Measurements from ENCODE around the gene CBX2. TPM values are rescaled to one million over a fixed set of nuclear protein-coding genes. Genes with fewer than 3 reads are reported as not detected.

Gene CBX2
- total and polyA plus RNA-seq, 4 donors: 1.4 to 13.5 (median 3.0) TPM

GRCh38 chr17:79729761-79730160 is 48.2 kb upstream of the CBX2 start:
- peaks cover 0 to 8% (median 0%) of the 10 kb centered on the region in 5 donors for H3K4me1 ChIP-seq (ENCODE audit: control insufficient read depth in 5 of 5, insufficient read depth in 5 of 5, low read length in 5 of 5)
- no peak overlapping the region for H3K27ac ChIP-seq (ENCODE audit: low read depth in 1 of 2, low read length in 1 of 2)
- no peak for TF ChIP-seq CTCF (IDR thresholded peaks at IDR 0.05; ENCODE audit: control extremely low read depth, extremely low read depth)
- H3K9ac ChIP-seq (ENCODE audit: insufficient read depth in 1 of 2, low read length in 2 of 2): no peak overlapping the region
- no peaks in the 10 kb centered on the region for H3K9me3 ChIP-seq (ENCODE audit: control insufficient read depth in 4 of 4, insufficient read depth in 3 of 4, low read length in 3 of 4)
- H3K27me3 ChIP-seq (ENCODE audit: control insufficient read depth in 3 of 3, insufficient read depth in 3 of 3, low read length in 2 of 3): no peaks in the 10 kb centered on the region
- ATAC-seq (ENCODE audit: insufficient read depth, low FRiP score): no peak
- no peaks in the 10 kb centered on the region for H3K36me3 ChIP-seq (ENCODE audit: control insufficient read depth in 4 of 4, insufficient read depth in 4 of 4, low read length in 4 of 4)
- H3K4me3 ChIP-seq: no peak overlapping the region
- 91 to 93% methylated on average over 12 of the region's 12 CpGs for WGBS, 2 donors
- no peak for DNase-seq

- DNase-seq (no peak), ATAC-seq (ENCODE audit: insufficient read depth, low FRiP score) (no peak)
- no peaks in the 10 kb centered on the region for H3K36me3 ChIP-seq (ENCODE audit: control insufficient read depth in 4 of 4, insufficient read depth in 4 of 4, low read length in 4 of 4)
- H3K9me3 ChIP-seq (ENCODE audit: control insufficient read depth in 4 of 4, insufficient read depth in 3 of 4, low read length in 3 of 4): peaks cover 0 to 2% (median 0%) of the 10 kb centered on the region in 4 donors
- 96 to 97% methylated on average over 5 of the region's 5 CpGs for WGBS, 2 donors
- no peak for TF ChIP-seq CTCF (IDR thresholded peaks at IDR 0.05; ENCODE audit: control extremely low read depth, extremely low read depth)
- no peak overlapping the region for H3K27ac ChIP-seq (ENCODE audit: low read depth in 1 of 2, low read length in 1 of 2)
- H3K4me3 ChIP-seq: no peak overlapping the region
- H3K4me1 ChIP-seq (ENCODE audit: control insufficient read depth in 5 of 5, insufficient read depth in 5 of 5, low read length in 5 of 5): peaks cover 0 to 8% (median 0%) of the 10 kb centered on the region in 5 donors
- no peak overlapping the region for H3K9ac ChIP-seq (ENCODE audit: insufficient read depth in 1 of 2, low read length in 2 of 2)
- H3K27me3 ChIP-seq (ENCODE audit: control insufficient read depth in 3 of 3, insufficient read depth in 3 of 3, low read length in 2 of 3): no peaks in the 10 kb centered on the region
Observed at GRCh38 chr17:79730437-79730768, 47.5 kb upstream of the CBX2 start.

DNA sequence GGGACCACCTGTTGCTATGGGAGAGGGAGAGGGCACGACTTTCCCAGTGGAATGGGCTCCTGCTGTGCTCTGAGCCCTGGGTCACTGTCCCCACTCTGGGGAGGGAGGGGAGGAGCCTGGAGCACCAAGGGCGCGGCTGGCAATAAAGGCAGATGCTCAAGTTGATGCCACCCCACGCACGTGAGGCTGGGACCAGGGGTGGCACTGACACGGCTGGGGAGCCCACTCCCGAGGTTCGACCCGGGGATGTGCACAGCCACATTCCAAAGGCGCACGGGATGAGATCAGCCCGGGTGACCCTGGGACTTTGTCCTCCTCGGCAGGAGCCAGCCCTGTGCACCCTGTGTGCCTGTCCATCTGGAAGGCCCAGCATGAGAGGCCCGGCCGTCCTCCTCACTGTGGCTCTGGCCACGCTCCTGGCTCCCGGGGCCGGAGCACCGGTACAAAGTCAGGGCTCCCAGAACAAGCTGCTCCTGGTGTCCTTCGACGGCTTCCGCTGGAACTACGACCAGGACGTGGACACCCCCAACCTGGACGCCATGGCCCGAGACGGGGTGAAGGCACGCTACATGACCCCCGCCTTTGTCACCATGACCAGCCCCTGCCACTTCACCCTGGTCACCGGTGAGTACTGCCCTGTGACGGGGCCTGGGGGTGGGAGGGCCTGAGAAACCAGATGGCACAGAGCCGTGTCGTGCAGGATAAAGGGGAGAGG is 47.0 kb upstream of the CBX2 start, which contains the start of gene ENPP7:
ENPP7 (plus strand) TSS at position 175 of the 715 bp plus-strand sequence; CDS start at position 372, 197 bp downstream.
- Histone ChIP-seq H3K4me3 (no peak within 1 kb of the TSS), H3K9me3 (ENCODE audit: control insufficient read depth in 4 of 4, insufficient read depth in 3 of 4, low read length in 3 of 4) (peaks cover 0 to 2% (median 0%) of the 10 kb centered on the region in 4 donors), H3K27me3 (ENCODE audit: control insufficient read depth in 3 of 3, insufficient read depth in 3 of 3, low read length in 2 of 3) (no peaks in the 10 kb centered on the region), H3K27ac (ENCODE audit: low read depth in 1 of 2, low read length in 1 of 2) (no peak within 1 kb of the TSS), H3K9ac (ENCODE audit: insufficient read depth in 1 of 2, low read length in 2 of 2) (no peak within 1 kb of the TSS), H3K4me1 (ENCODE audit: control insufficient read depth in 5 of 5, insufficient read depth in 5 of 5, low read length in 5 of 5) (peaks cover 0 to 8% (median 0%) of the 10 kb centered on the region in 5 donors), H3K36me3 (ENCODE audit: control insufficient read depth in 4 of 4, insufficient read depth in 4 of 4, low read length in 4 of 4) (no peaks in the 10 kb centered on the region)
- TF ChIP-seq CTCF (IDR thresholded peaks at IDR 0.05; ENCODE audit: control extremely low read depth, extremely low read depth): no peak
- ATAC-seq (ENCODE audit: insufficient read depth, low FRiP score) (no peak), DNase-seq (no peak)
- 95 to 96% methylated on average over 26 to 33 of the region's 33 CpGs for WGBS, 2 donors

All from lung (tissue), 12 donors.